ENCODE measurements around the gene MISP. TPM values are rescaled to one million over a fixed set of nuclear protein-coding genes. Genes with fewer than 3 reads are reported as not detected.
A peak's percentile ranks its signal among the peaks of the same experiment; 100 is the strongest.
"Not testable (repeated sequence)": the region's sequence is repeated elsewhere in the genome, so short reads cannot be mapped to it uniquely, and the experiment has no call there.

MISP gene, protein sequence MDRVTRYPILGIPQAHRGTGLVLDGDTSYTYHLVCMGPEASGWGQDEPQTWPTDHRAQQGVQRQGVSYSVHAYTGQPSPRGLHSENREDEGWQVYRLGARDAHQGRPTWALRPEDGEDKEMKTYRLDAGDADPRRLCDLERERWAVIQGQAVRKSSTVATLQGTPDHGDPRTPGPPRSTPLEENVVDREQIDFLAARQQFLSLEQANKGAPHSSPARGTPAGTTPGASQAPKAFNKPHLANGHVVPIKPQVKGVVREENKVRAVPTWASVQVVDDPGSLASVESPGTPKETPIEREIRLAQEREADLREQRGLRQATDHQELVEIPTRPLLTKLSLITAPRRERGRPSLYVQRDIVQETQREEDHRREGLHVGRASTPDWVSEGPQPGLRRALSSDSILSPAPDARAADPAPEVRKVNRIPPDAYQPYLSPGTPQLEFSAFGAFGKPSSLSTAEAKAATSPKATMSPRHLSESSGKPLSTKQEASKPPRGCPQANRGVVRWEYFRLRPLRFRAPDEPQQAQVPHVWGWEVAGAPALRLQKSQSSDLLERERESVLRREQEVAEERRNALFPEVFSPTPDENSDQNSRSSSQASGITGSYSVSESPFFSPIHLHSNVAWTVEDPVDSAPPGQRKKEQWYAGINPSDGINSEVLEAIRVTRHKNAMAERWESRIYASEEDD
- 0.49 TPM for total RNA-seq

GRCh38 chr19:750640-751423, at the start of gene MISP:
MISP (plus strand) TSS chr19:751112; CDS start chr19:756947, 5,835 bp downstream.
- no peak for DNase-seq (ENCODE audit: extremely low spot score in 2 of 2)
- Histone ChIP-seq H3K4me3 (no peak within 1 kb of the TSS), H3K36me3 (no peaks in the 10 kb centered on the region), H3K27ac (peak within 1 kb of the TSS; percentile 77), H3K27me3 (no peaks in the 10 kb centered on the region), H3K9me3 (no peaks in the 10 kb centered on the region), H3K4me1 (peaks cover 24% of the 10 kb centered on the region)
- TF ChIP-seq POLR2AphosphoS5 (IDR thresholded peaks at IDR 0.05; ENCODE audit: insufficient read depth in 1 of 2, low read depth in 1 of 2) (no peak), POLR2A (IDR thresholded peaks at IDR 0.05) (no peak)
- TF ChIP-seq, protein P1, sequence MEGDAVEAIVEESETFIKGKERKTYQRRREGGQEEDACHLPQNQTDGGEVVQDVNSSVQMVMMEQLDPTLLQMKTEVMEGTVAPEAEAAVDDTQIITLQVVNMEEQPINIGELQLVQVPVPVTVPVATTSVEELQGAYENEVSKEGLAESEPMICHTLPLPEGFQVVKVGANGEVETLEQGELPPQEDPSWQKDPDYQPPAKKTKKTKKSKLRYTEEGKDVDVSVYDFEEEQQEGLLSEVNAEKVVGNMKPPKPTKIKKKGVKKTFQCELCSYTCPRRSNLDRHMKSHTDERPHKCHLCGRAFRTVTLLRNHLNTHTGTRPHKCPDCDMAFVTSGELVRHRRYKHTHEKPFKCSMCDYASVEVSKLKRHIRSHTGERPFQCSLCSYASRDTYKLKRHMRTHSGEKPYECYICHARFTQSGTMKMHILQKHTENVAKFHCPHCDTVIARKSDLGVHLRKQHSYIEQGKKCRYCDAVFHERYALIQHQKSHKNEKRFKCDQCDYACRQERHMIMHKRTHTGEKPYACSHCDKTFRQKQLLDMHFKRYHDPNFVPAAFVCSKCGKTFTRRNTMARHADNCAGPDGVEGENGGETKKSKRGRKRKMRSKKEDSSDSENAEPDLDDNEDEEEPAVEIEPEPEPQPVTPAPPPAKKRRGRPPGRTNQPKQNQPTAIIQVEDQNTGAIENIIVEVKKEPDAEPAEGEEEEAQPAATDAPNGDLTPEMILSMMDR (IDR thresholded peaks at IDR 0.05): no peak
- intact Hi-C loops (cut with DNase I): no loop called here

DNA sequence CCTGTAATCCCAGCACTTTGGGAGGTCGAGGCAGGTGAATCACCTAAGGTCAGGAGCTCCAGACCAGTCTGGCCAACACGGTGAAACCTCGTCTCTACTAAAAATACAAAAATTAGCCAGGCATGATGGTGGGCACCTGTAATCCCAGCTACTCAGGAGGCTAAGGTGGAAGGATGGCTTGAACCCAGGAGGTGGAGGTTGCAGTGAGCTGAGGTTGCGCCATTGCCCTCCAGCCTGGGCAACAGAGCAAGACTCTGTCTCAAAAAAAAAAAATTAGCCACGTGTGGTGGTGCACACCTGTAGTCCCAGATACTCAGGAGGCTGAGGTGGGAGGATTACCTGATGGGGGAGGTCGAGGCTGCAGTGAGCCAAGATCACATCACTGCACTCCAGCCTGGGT, 48.1 kb upstream of the MISP start:
- peaks cover 16% of the 10 kb centered on the region for H3K4me1 ChIP-seq
- H3K27ac ChIP-seq; H3K27me3 ChIP-seq; DNase-seq (ENCODE audit: extremely low spot score in 2 of 2); intact Hi-C loops (cut with DNase I); H3K9me3 ChIP-seq; H3K4me3 ChIP-seq; H3K36me3 ChIP-seq: not testable (repeated sequence)

DNA sequence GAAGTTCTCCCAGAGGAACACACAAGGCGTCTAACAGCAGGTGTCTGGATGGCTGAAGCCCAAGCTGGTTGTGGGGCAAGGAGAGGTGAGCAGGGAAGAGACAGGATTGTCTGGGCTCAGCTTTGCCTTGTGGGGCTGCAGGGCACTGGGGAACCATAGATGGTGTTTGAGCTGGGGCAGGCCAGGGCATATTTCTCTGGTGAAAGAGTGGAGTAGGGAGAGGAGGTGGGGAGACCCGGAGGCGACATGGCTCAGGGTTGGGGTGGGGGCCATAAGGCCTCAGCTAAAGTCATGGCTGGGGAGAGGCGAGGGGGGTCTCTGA, 47.6 kb upstream of the MISP start:
- Histone ChIP-seq H3K9me3 (no peaks in the 10 kb centered on the region), H3K36me3 (no peaks in the 10 kb centered on the region), H3K27ac (no peak overlapping the region), H3K27me3 (no peaks in the 10 kb centered on the region), H3K4me3 (peak overlapping the region; percentile 11 to 16), H3K4me1 (peaks cover 20% of the 10 kb centered on the region)
- DNase-seq (ENCODE audit: extremely low spot score in 2 of 2): no peak
- intact Hi-C loops (cut with DNase I): no loop called here
- TF ChIP-seq, protein P1 (IDR thresholded peaks at IDR 0.05): no peak

DNA sequence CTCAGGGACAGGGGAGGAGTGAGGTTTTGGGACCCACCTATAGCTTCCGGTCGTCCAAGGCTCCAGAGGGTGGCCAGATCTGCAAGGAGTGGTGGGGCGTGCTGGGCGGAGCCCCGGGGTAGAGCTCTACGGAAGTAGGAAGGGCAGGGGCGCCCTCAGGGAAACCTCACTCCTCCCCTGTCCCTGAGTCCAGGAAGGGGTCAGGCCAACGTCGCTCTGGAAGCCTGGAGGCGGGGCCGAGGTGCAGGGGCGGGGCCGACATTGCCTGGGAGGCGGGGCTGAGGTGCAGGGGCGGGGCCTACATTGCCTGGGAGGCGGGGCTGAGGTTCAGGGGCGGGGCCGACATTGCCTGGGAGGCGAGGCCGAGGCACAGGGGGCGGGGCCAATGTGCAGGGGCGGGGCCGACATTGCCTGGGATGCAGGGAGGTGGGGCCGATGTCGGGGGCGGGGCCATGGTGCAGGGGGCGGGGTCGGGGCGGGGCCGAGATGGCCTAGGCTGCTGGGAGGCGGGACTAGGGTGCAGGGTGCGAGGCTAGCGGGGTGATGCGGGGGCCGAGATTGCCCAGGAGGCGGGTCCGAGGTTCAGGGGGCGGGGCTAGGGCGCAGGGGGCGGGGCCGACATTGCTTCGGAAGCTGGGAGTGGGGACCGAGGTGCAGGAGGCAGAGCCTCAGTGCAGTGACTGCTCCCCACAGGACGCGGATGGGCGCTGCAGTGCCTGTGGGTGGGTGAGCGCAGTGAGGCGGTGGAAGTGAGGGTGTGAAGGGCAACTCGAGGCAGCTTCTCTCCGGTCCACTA, 47.1 kb upstream of the MISP start:
- Histone ChIP-seq H3K4me1 (peaks cover 22% of the 10 kb centered on the region), H3K27me3 (no peaks in the 10 kb centered on the region), H3K4me3 (peak overlapping the region; percentile 11 to 16), H3K27ac (no peak overlapping the region), H3K36me3 (no peaks in the 10 kb centered on the region), H3K9me3 (no peaks in the 10 kb centered on the region)
- intact Hi-C loops (cut with DNase I): no loop called here
- no peak for TF ChIP-seq POLR2A (IDR thresholded peaks at IDR 0.05)
- TF ChIP-seq, protein P1 (IDR thresholded peaks at IDR 0.05): no peak
- no peak for TF ChIP-seq POLR2AphosphoS5 (IDR thresholded peaks at IDR 0.05; ENCODE audit: insufficient read depth in 1 of 2, low read depth in 1 of 2)
- no peak for DNase-seq (ENCODE audit: extremely low spot score in 2 of 2)

GRCh38 chr19:704447-704741, 46.5 kb upstream of the MISP start:
- TF ChIP-seq, protein P1 (IDR thresholded peaks at IDR 0.05): no peak
- TF ChIP-seq POLR2AphosphoS5 (IDR thresholded peaks at IDR 0.05; ENCODE audit: insufficient read depth in 1 of 2, low read depth in 1 of 2): no peak
- no peak for TF ChIP-seq POLR2A (IDR thresholded peaks at IDR 0.05)
- no peaks in the 10 kb centered on the region for H3K27me3 ChIP-seq
- DNase-seq (ENCODE audit: extremely low spot score in 2 of 2): no peak
- H3K4me3 ChIP-seq: no peak overlapping the region
- no peak overlapping the region for H3K27ac ChIP-seq
- no peaks in the 10 kb centered on the region for H3K9me3 ChIP-seq
- H3K4me1 ChIP-seq: peaks cover 24% of the 10 kb centered on the region
- intact Hi-C loops (cut with DNase I): no loop called here
- H3K36me3 ChIP-seq: no peaks in the 10 kb centered on the region

All from vagina (tissue), 2 donors.